NB4 (cell line): ENCODE data around the gene ZNRF3.

Source experiments
- CTCF ChIP-seq: IDR thresholded peaks from one replicate; pipeline ENCODE4 v1.5.1; 2012; ENCODE audit warnings: low read depth, low read length
- MAX ChIP-seq: IDR thresholded peaks from 2 replicates; pipeline ENCODE4 v1.6.1; 2011; ENCODE audit warnings: low read depth, low read length
- MYC ChIP-seq: IDR thresholded peaks from 2 replicates; pipeline ENCODE4 v1.6.1; 2011; ENCODE audit warnings: low read depth, low read length
- POLR2A ChIP-seq: IDR thresholded peaks from 2 replicates; pipeline ENCODE4 v1.6.1; 2011; ENCODE audit warnings: mild to moderate bottlenecking; ENCODE audit not compliant: insufficient read length; ENCODE audit errors: extremely low read depth

- TF ChIP-seq CTCF (no peak), MYC (no peak), POLR2A (no peak), MAX (no peak)
Observed at GRCh38 chr22:28942333-28942732, 59.0 kb downstream of the ZNRF3 start.
